Thymus (tissue), 11 donors: ENCODE data around the gene TUT1. TPM values are rescaled to one million over a fixed set of nuclear protein-coding genes. Genes with fewer than 3 reads are reported as not detected.
A peak's percentile ranks its signal among the peaks of the same experiment; 100 is the strongest.

ENCODE experiments used
- DNase-seq, 9 donors: peaks; one replicate each; pipeline ENCODE4 v3.0.0-alpha.2; 2013; ENCODE audit warnings: low spot score in 9 of 9, low read depth in 6 of 9, missing footprints in 1 of 9
- H3K27ac ChIP-seq, 2 donors: one replicate each; pipeline ENCODE4 v1.5.1; 2013; ENCODE audit warnings: control low read depth in 1 of 2, low read depth in 1 of 2, low read length in 1 of 2, mild to moderate bottlenecking in 1 of 2, moderate library complexity in 1 of 2
- H3K27me3 ChIP-seq, 2 donors: one replicate each; pipeline ENCODE4 v1.5.1; 2013; ENCODE audit warnings: low read length in 1 of 2; ENCODE audit not compliant: control insufficient read depth in 2 of 2, insufficient read depth in 1 of 2
- H3K36me3 ChIP-seq, 2 donors: one replicate each; pipeline ENCODE4 v1.5.1; 2013; ENCODE audit warnings: low read length in 1 of 2, mild to moderate bottlenecking in 1 of 2, moderate library complexity in 1 of 2; ENCODE audit not compliant: control insufficient read depth in 2 of 2, insufficient read depth in 2 of 2
- H3K4me1 ChIP-seq, 2 donors: one replicate each; pipeline ENCODE4 v1.5.1; 2013; ENCODE audit warnings: low read length in 2 of 2; ENCODE audit not compliant: control insufficient read depth in 2 of 2, insufficient read depth in 2 of 2
- H3K4me3 ChIP-seq, 2 donors: one replicate each; pipeline ENCODE4 v1.5.1; 2013; ENCODE audit warnings: low read length in 2 of 2, control low read depth in 1 of 2, mild to moderate bottlenecking in 1 of 2
- H3K9me3 ChIP-seq, 2 donors: one replicate each; pipeline ENCODE4 v1.5.1; 2013; ENCODE audit warnings: low read length in 1 of 2, mild to moderate bottlenecking in 1 of 2; ENCODE audit not compliant: control insufficient read depth in 2 of 2, insufficient read depth in 1 of 2
- WGBS: extraction: QIAGEN DNeasy Blood & Tissue Kit; methylation state at CpG from one replicate; pipeline ENCODE4 v1.1.7; 2013; 5-methylcytosine and 5-hydroxymethylcytosine counted together
- polyA plus RNA-seq: library from polyadenylated mRNA; stranded (reverse); fragments of 200-250 nt; gene quantifications from one replicate; pipeline ENCODE4 v1.2.3, GENCODE V29; 2013
- total RNA-seq: library from RNA; stranded (reverse); fragments of 120-200 nt; gene quantifications from one replicate; pipeline ENCODE4 v1.2.4, GENCODE V29; 2013
- donor health status: healthy.

The TUT1 gene
- total and polyA plus RNA-seq, 2 donors: 7.8 to 25.3 TPM

DNA sequence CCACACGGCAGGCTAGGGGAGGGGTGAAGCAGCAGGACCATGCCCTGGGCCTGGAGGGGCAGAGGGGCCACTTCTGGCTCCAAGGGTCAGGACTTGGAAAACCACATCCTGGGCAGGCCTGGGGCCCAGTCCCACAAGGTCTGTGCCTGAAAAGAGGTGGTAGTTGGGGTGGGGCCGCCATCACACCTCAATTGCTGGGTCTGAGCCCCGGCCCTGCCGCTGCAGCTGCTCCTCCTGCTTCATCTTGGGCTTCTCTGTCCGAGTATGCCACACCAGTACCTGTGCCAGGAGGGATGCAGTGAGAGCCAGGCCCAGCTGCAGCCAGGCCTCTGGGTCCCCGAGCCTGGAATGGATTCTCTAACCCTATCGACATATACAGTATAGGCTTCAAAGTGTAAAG is 24.2 kb upstream of the TUT1 start:
- Histone ChIP-seq H3K27me3 (no peaks in the 10 kb centered on the region), H3K4me3 (no peak overlapping the region), H3K4me1 (peaks cover 4 to 20% of the 10 kb centered on the region in 2 donors), H3K27ac (no peak overlapping the region), H3K9me3 (no peaks in the 10 kb centered on the region), H3K36me3 (peaks cover 28 to 30% of the 10 kb centered on the region in 2 donors)
- no peak for DNase-seq
- WGBS: 98% methylated on average over 7 of the region's 7 CpGs

- Histone ChIP-seq H3K9me3 (no peaks in the 10 kb centered on the region), H3K27ac (no peak overlapping the region), H3K4me3 (no peak overlapping the region), H3K27me3 (no peaks in the 10 kb centered on the region), H3K4me1 (peaks cover 0 to 17% of the 10 kb centered on the region in 2 donors), H3K36me3 (peaks cover 30 to 35% of the 10 kb centered on the region in 2 donors)
- 92% methylated on average over 8 of the region's 8 CpGs for WGBS
- no peak for DNase-seq
Measured at GRCh38 chr11:62614275-62614674, 23.0 kb upstream of the TUT1 start.

DNA sequence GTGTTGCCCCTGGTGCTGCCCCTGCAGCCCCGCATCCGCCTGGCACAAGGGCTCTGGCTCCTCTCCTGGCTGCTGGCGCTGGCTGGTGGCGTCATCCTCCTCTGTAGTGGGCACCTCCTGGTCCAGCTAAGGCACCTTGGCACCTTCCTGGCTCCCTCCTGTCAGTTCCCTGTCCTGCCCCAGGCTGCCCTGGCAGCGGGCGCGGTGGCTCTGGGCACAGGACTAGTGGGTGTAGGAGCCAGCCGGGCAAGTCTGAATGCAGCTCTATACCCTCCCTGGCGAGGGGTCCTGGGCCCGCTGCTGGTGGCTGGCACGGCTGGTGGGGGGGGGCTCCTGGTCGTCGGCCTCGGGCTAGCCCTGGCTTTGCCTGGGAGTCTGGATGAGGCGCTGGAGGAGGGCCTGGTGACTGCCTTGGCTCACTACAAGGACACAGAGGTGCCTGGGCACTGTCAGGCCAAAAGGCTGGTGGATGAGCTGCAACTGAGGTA is 22.0 kb upstream of the TUT1 start:
- DNase-seq: no peak
- no peaks in the 10 kb centered on the region for H3K9me3 ChIP-seq

DNA sequence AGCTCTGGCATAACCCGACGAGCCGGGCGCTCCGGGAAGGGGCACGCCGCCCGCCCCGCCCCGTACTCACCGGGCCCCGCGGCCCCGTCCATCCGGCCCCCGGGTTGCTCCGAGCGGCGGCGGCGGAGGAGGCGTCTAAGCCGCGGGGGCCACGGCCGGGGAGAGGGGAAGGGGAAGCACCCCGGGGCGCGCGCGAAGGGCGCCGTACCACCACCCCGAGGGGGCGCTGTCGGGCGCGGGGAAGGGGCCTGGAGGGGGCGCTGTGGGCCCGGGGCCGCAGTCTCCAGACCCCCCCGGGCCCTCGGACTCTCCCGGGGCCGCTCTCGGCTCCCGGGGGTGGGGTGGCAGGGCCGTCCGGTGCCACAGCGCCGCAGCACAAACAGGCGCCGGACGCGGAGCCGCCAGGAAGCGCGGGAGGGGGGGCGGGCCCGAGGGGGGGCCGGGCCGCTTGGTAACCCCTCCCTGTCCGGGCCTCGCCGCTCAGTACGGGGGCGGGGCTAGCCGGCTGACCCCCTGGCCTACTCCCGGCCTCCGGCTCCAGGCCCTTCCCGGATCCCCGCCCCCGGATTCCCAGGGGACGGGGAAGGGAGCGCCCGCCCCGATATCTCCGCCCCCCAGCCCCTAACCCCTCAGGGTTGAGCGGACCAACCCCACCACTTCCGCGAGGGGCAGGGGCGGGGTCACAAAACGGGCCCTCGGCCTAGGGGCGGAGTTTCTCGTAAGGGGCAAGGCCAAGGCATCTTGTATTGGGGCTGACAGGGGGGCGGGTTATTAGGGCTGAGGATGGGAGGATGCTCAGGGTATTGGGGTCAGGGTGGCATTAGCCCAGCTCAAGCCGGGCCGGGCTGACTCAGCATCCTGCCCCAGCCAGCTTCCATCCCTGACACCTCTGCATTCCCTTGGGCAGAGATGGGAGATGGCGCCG is 21.3 kb upstream of the TUT1 start, which contains the start of the genes EML3 and ROM1:
TSS of gene EML3 (minus strand) at position 410 of the 925 bp plus-strand sequence. CDS start at position 92, 318 bp downstream.
TSS of gene ROM1 (plus strand) at position 892 of the 925 bp plus-strand sequence. CDS start at position 917, 25 bp downstream.
- peak within 1 kb of the TSS; percentile 83 to 95 for H3K27ac ChIP-seq
- DNase-seq: peak in 6 of 9 donors; percentile 66 to 92 (median 80)
- peaks cover 34 to 41% of the 10 kb centered on the region in 2 donors for H3K36me3 ChIP-seq
- H3K4me3 ChIP-seq: peak within 1 kb of the TSS; percentile 66 to 81
- 4% methylated on average over 90 of the region's 91 CpGs for WGBS
- no peaks in the 10 kb centered on the region for H3K9me3 ChIP-seq
- peaks cover 0 to 17% of the 10 kb centered on the region in 2 donors for H3K4me1 ChIP-seq
- no peaks in the 10 kb centered on the region for H3K27me3 ChIP-seq

More for the DNA sequence above, 22.0 kb upstream of the TUT1 start:
- WGBS: 93% methylated on average over 15 of the region's 15 CpGs
- Histone ChIP-seq H3K36me3 (peaks cover 31 to 36% of the 10 kb centered on the region in 2 donors), H3K4me3 (peak overlapping the region; percentile 66 to 81), H3K27ac (peak overlapping the region; percentile 83 to 95), H3K27me3 (no peaks in the 10 kb centered on the region), H3K4me1 (peaks cover 0 to 17% of the 10 kb centered on the region in 2 donors)

DNA sequence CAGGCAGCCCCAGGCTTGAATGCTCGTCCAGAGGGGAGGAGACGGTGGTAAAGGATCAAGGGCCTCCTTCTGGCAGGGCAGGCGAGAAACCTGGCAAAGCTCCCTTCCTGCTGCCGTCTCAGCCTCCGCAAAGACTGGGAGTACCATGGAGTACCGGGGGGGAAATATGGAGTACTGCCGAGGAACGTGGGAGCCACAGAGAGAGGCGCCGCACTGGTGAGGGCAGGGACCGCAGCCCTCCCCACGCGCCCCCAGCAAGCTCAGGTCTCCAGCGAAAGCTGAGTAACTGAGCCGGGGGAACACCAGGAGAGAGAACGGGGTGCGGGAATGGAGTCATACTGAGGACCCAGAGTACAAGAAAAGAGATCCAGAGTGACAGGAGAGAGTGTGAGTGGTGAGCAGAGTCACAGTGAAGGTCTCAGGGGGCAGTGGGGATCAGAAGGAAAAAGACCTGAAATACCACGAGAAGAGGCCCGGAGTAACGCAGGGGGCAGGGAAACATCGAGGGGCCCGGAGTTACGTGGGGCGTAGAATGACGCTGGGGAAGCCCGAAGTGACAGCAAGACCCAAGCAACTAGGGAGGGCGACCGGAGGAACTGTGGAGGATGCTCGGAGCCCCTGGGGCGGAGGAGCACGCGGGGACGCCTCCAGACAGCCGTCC is 20.5 kb upstream of the TUT1 start:
- peak in 3 of 9 donors; percentile 32 to 52 (median 44) for DNase-seq

GRCh38 chr11:62610814-62611704 is 19.7 kb upstream of the TUT1 start:
- H3K36me3 ChIP-seq: peaks cover 27 to 29% of the 10 kb centered on the region in 2 donors
- 87% methylated on average over 28 of the region's 28 CpGs for WGBS
- DNase-seq: no peak

More for the DNA sequence above, 20.5 kb upstream of the TUT1 start:
- Histone ChIP-seq H3K4me1 (peaks cover 0 to 17% of the 10 kb centered on the region in 2 donors), H3K4me3 (peak overlapping the region; percentile 66 to 81), H3K36me3 (peaks cover 28 to 35% of the 10 kb centered on the region in 2 donors), H3K9me3 (no peaks in the 10 kb centered on the region), H3K27ac (peak overlapping the region; percentile 78 to 95), H3K27me3 (no peaks in the 10 kb centered on the region)
- WGBS: 3% methylated on average over 34 of the region's 34 CpGs

GRCh38 chr11:62610403-62610802 is 19.1 kb upstream of the TUT1 start:
- DNase-seq: no peak
- peaks cover 29 to 30% of the 10 kb centered on the region in 2 donors for H3K36me3 ChIP-seq
- peaks cover 0 to 17% of the 10 kb centered on the region in 2 donors for H3K4me1 ChIP-seq
- 96% methylated on average over 6 of the region's 6 CpGs for WGBS
- no peaks in the 10 kb centered on the region for H3K27me3 ChIP-seq
- H3K9me3 ChIP-seq: no peaks in the 10 kb centered on the region
- no peak overlapping the region for H3K27ac ChIP-seq
- H3K4me3 ChIP-seq: no peak overlapping the region

More at GRCh38 chr11:62610814-62611704, 19.7 kb upstream of the TUT1 start:
- no peak overlapping the region for H3K27ac ChIP-seq
- H3K4me3 ChIP-seq: peak overlapping the region; percentile 66 to 81
- H3K4me1 ChIP-seq: peaks cover 0 to 17% of the 10 kb centered on the region in 2 donors
- H3K9me3 ChIP-seq: no peaks in the 10 kb centered on the region
- no peaks in the 10 kb centered on the region for H3K27me3 ChIP-seq

DNA sequence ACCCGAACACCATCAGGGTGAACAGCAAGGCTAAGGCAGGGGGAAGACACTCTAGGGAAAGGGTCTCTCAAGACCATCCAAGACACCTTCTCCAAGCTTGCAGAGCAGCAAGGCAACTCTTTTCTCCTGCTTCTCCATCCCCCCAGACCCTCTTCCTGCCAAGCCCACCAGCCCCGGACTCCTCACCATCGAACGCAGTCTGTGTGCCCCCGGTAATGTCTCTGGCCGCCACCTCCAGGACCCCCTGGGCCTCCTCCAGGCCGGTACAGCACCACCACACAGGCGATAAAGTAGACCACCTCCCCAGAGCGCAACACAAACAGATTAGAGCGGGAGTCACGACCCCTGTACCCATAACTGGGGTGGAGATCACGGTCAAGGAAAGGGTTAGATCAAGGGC is 17.5 kb upstream of the TUT1 start:
- H3K4me3 ChIP-seq: no peak overlapping the region
- H3K27me3 ChIP-seq: no peaks in the 10 kb centered on the region
- no peaks in the 10 kb centered on the region for H3K9me3 ChIP-seq
- 99% methylated on average over 12 of the region's 12 CpGs for WGBS
- no peak for DNase-seq
- H3K36me3 ChIP-seq: peaks cover 25 to 26% of the 10 kb centered on the region in 2 donors
- H3K4me1 ChIP-seq: peaks cover 0 to 22% of the 10 kb centered on the region in 2 donors
- H3K27ac ChIP-seq: no peak overlapping the region
